Astrocyte of the cerebellum (primary cell): ENCODE data around the gene RHEB.

Source experiments
- DNase-seq: peaks from one replicate; pipeline ENCODE4 v3.0.0-alpha.2; 2011; ENCODE audit warnings: low read depth
- H3K4me3 ChIP-seq: 2 replicates; pipeline ENCODE4 v1.5.1; 2011; ENCODE audit warnings: mild to moderate bottlenecking, low read depth, low read length, moderate library complexity
- in situ Hi-C: cut with HindIII; loops from 2 replicates; pipeline ENCODE4 v1.10.0; 2017; ENCODE audit warnings: low sequenced_read_pairs
- TF ChIP-seq, protein P1 (sequence below): IDR thresholded peaks from 2 replicates; pipeline ENCODE4 v1.5.1; 2012; ENCODE audit warnings: low read length, low read depth, moderate library complexity, mild to moderate bottlenecking; ENCODE audit errors: missing control alignments

Gene RHEB

DNA sequence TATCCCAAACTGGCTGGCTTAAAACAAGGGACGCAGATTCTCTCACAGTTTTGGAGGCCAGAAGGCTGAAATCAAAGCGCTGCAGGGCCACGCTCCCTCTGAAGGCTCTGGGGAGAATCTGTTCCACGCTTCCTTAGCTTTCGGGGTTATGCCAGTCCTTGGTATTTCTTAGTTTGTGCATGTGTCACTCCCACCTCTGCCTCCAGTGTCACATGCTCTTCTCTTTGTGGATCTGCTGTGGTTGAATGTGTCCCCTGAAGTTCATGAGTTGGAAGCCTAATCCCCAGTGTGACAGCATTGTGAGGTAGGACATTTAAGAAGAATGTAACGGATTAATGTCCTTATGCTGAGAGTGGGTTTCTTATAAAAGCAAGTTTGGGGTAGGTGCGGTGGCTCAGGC is 29.4 kb upstream of the RHEB start:
- TF ChIP-seq, protein P1, sequence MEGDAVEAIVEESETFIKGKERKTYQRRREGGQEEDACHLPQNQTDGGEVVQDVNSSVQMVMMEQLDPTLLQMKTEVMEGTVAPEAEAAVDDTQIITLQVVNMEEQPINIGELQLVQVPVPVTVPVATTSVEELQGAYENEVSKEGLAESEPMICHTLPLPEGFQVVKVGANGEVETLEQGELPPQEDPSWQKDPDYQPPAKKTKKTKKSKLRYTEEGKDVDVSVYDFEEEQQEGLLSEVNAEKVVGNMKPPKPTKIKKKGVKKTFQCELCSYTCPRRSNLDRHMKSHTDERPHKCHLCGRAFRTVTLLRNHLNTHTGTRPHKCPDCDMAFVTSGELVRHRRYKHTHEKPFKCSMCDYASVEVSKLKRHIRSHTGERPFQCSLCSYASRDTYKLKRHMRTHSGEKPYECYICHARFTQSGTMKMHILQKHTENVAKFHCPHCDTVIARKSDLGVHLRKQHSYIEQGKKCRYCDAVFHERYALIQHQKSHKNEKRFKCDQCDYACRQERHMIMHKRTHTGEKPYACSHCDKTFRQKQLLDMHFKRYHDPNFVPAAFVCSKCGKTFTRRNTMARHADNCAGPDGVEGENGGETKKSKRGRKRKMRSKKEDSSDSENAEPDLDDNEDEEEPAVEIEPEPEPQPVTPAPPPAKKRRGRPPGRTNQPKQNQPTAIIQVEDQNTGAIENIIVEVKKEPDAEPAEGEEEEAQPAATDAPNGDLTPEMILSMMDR, result no peak
- in situ Hi-C loops, result no loop called here
- no peak overlapping the region for H3K4me3 ChIP-seq
- DNase-seq, result no peak

DNA sequence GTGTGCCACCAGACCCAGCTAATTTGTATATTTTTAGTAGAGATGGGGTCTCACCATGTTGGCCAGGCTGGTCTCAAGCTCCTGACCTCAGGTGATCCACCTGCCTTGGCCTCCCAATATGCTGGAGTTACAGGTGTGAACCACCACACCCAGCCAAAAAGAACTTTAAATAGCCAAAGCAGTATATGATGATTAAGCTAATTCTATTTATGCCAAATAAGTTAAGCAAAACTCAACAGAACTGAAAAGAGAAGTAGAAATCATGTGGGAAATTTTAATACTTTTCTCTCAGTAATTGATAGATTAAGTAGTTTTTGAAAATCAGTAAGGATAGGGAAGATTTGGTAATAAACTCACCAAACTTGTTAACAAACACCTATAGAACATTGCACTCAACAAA is 24.5 kb upstream of the RHEB start:
- H3K4me3 ChIP-seq, result no peak overlapping the region
- DNase-seq, result no peak
- in situ Hi-C loops, result no loop called here
- TF ChIP-seq, protein P1, result no peak

DNA sequence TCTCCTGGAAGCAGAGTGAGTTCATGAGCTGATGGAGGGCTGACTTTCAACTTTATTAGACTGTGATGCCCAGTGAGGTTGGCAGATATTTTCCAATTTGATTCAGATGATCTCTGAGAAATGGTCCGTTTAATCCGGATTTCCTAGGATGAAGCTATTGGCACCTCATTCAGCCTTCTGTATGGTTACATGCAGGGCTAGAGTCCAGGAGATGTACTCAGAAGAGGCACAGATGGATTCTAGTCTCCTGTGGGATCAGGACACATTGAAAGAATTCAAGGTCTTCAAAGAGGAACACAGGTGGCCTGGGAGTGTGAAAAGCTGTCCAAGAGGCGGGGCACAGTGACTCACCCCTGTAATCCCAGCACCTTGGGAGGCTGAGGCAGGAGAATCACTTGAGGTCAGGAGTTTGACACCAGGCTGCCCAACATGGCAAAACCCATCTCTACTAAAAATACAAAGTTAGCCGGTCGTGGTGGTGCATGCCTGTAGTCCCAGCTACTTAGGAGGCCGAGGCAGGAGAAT is 23.0 kb upstream of the RHEB start:
- no peak overlapping the region for H3K4me3 ChIP-seq
- TF ChIP-seq, protein P1, result no peak
- in situ Hi-C loops, result no loop called here
- no peak for DNase-seq

DNA sequence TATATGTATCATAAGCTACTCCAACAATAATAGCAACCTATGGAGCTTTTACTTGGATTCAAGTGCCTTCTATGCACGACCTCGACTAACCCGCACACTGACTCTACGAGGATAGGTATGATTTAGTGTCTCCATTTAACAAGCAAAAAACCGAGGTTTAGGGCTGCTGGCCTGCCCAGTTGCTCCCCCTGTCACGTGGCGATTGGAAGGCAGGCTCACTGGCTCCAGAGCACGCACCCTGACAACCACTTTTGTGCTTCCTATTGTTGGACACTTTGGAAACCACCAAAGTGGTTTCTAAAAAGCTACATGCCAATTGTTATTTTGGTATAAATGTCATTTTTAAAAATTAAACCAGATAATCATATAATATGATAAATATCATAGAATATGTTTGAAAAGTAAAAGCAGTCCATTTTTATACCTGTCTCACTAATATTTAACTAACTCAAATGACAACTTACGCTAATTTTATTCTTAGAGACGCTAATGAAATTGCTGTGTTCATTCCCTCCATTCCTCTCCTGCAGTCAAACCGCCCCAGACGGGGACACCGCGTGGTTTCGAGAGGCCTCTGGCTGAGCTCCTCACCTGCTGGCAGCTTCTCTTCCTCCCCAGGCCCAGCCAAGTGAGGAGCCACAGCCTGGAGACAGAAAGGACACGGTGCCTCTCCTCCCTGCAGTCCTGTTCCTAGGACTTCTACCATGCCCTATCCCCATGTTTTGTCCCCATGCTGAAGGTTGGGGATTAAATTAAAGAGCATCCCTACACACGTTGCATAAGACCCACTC is 22.2 kb upstream of the RHEB start:
- H3K4me3 ChIP-seq, result no peak overlapping the region
- DNase-seq, result no peak
- in situ Hi-C loops, result no loop called here
- TF ChIP-seq, protein P1, result no peak

DNA sequence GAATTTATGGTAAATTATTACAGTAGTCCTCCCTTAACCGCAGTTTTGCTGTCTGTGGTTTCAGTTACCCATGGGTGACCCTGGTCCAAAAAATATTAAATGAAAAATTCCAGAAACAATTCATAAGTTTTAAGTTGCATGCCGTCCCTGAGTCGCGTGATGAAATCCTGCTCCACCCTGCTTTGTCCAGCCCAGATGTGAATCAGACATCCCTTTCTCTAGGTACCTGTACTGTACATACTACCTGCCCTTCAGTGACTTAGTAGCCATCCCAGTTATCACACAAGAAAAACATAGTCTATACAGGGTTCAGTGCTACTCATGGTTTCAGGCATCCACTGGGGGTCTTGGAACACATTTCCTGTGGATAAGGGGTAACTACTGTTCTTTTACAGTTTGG is 20.5 kb upstream of the RHEB start:
- DNase-seq, result no peak
- H3K4me3 ChIP-seq, result no peak overlapping the region
- TF ChIP-seq, protein P1, result no peak
- in situ Hi-C loops, result no loop called here

DNA sequence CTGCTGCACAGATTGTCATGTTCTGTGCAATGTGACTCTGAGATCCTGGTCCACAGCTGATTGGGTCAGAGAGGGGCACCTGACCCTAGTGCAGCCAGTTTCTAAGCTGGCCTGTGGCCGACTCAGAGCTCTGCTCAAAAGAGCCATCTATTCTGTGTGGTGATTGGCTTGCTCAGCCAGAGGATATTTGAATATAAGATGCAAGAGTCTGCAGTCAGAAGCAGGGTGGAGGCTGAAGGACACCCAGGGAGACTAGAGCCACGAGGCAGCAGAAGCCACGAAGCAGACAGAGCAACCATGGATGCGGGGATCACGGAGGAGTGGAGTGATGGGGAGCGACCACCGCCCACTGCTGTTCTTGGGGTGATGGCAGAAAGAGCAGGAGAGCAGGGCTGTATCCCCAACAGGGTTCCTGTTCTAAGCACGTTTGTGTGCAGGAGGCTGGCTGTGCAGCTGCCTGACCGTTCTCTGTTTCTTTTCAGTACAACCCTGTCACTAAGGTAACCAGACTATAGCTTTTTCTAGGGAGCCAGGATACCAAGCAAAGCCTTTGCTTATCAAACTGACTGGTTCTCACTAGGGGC is 19.5 kb upstream of the RHEB start:
- TF ChIP-seq, protein P1, result no peak
- H3K4me3 ChIP-seq, result no peak overlapping the region
- no peak for DNase-seq
- in situ Hi-C loops, result no loop called here
